Measurements from ENCODE around the gene KY.
A peak's percentile ranks its signal among the peaks of the same experiment; 100 is the strongest.

KY gene

GRCh38 chr3:134650431-134651346 is at the start of gene KY:
KY (minus strand) TSS chr3:134651022; CDS start chr3:134650960, 62 bp downstream.
- no peaks in the 10 kb centered on the region for H3K9me3 ChIP-seq
- peak within 1 kb of the TSS; percentile 50 to 76 for H3K27ac ChIP-seq
- H3K36me3 ChIP-seq = no peaks in the 10 kb centered on the region
- intact Hi-C loops (cut with DNase I; ENCODE audit: low total_unique reads) = no loop called here
- H3K4me1 ChIP-seq = peaks cover 0 to 38% (median 14%) of the 10 kb centered on the region in 4 donors
- peak within 1 kb of the TSS; percentile 48 to 61 for H3K4me3 ChIP-seq
- peak in 1 of 2 donors; percentile 77 for DNase-seq
- peak in 1 of 2 experiments; percentile 11 for TF ChIP-seq CTCF (IDR thresholded peaks at IDR 0.05)
- no peaks in the 10 kb centered on the region for H3K27me3 ChIP-seq

- Histone ChIP-seq H3K36me3 (no peaks in the 10 kb centered on the region), H3K9me3 (no peaks in the 10 kb centered on the region), H3K4me3 (no peak overlapping the region), H3K27ac (no peak overlapping the region), H3K4me1 (peaks cover 0 to 3% (median 0%) of the 10 kb centered on the region in 4 donors), H3K27me3 (no peaks in the 10 kb centered on the region)
- no peak for TF ChIP-seq CTCF (IDR thresholded peaks at IDR 0.05)
- intact Hi-C loops (cut with DNase I; ENCODE audit: low total_unique reads) = no loop called here
- no peak for DNase-seq
Observed at GRCh38 chr3:134699721-134700120, 48.9 kb upstream of the KY start.

GRCh38 chr3:134699141-134699711 is 48.4 kb upstream of the KY start:
- no peaks in the 10 kb centered on the region for H3K9me3 ChIP-seq
- intact Hi-C loops (cut with DNase I; ENCODE audit: low total_unique reads) = no loop called here
- peaks cover 0 to 3% (median 0%) of the 10 kb centered on the region in 4 donors for H3K4me1 ChIP-seq
- H3K36me3 ChIP-seq = no peaks in the 10 kb centered on the region
- DNase-seq = no peak
- TF ChIP-seq CTCF (IDR thresholded peaks at IDR 0.05) = no peak
- H3K4me3 ChIP-seq = no peak overlapping the region
- H3K27me3 ChIP-seq = no peaks in the 10 kb centered on the region
- no peak overlapping the region for H3K27ac ChIP-seq

GRCh38 chr3:134697830-134698689 is 47.2 kb upstream of the KY start:
- no peak overlapping the region for H3K4me3 ChIP-seq
- intact Hi-C loops (cut with DNase I; ENCODE audit: low total_unique reads) = no loop called here
- no peaks in the 10 kb centered on the region for H3K9me3 ChIP-seq
- no peaks in the 10 kb centered on the region for H3K27me3 ChIP-seq
- no peaks in the 10 kb centered on the region for H3K36me3 ChIP-seq
- no peak for DNase-seq
- H3K27ac ChIP-seq = no peak overlapping the region
- TF ChIP-seq CTCF (IDR thresholded peaks at IDR 0.05) = no peak
- H3K4me1 ChIP-seq = peaks cover 0 to 9% (median 0%) of the 10 kb centered on the region in 4 donors

GRCh38 chr3:134696155-134696554 is 45.3 kb upstream of the KY start:
- Histone ChIP-seq H3K4me1 (peaks cover 0 to 9% (median 0%) of the 10 kb centered on the region in 4 donors), H3K27ac (no peak overlapping the region), H3K4me3 (no peak overlapping the region), H3K9me3 (no peaks in the 10 kb centered on the region), H3K36me3 (no peaks in the 10 kb centered on the region), H3K27me3 (no peaks in the 10 kb centered on the region)
- TF ChIP-seq CTCF (IDR thresholded peaks at IDR 0.05) = no peak
- intact Hi-C loops (cut with DNase I; ENCODE audit: low total_unique reads) = no loop called here
- no peak for DNase-seq

Measured in tibial artery (tissue), 4 donors.